Aorta (tissue), 5 donors: Measurements from ENCODE around the gene FAM118B. TPM values are rescaled to one million over a fixed set of nuclear protein-coding genes. Genes with fewer than 3 reads are reported as not detected.
A peak's percentile ranks its signal among the peaks of the same experiment; 100 is the strongest.

Experiments
- ATAC-seq: fragments of 200-7000 bp; cut with Tn5 transposase; one replicate; pipeline ENCODE4 v1.9.1; 2022; ENCODE audit warnings: moderate library complexity; ENCODE audit not compliant: low FRiP score
- DNase-seq, 2 donors: peaks; one replicate each; pipeline ENCODE4 v3.0.0-alpha.2; 2020
- H3K27ac ChIP-seq, 2 donors: one replicate each; pipeline ENCODE4 v1.5.1; 2013; ENCODE audit warnings: low read length in 2 of 2, mild to moderate bottlenecking in 2 of 2, moderate library complexity in 2 of 2, control low read depth in 1 of 2, inconsistent platforms in 1 of 2, low read depth in 1 of 2
- H3K27me3 ChIP-seq, 2 donors: one replicate each; pipeline ENCODE4 v1.6.1; 2013; ENCODE audit warnings: control low read depth in 1 of 2, low read length in 1 of 2, mild to moderate bottlenecking in 1 of 2, moderate library complexity in 1 of 2; ENCODE audit not compliant: insufficient read depth in 2 of 2, control insufficient read depth in 1 of 2
- H3K36me3 ChIP-seq, 2 donors: one replicate each; pipeline ENCODE4 v1.6.1; 2013; ENCODE audit warnings: control low read depth in 1 of 2, low read length in 1 of 2, mild to moderate bottlenecking in 1 of 2; ENCODE audit not compliant: insufficient read depth in 2 of 2, control insufficient read depth in 1 of 2
- H3K4me1 ChIP-seq, 2 donors: one replicate each; pipeline ENCODE4 v1.6.1; 2013; ENCODE audit warnings: low read length in 2 of 2, control low read depth in 1 of 2, mild to moderate bottlenecking in 1 of 2, moderate library complexity in 1 of 2; ENCODE audit not compliant: insufficient read depth in 2 of 2, control insufficient read depth in 1 of 2
- H3K4me3 ChIP-seq, 2 donors: one replicate each; pipeline ENCODE4 v1.5.1; 2013; ENCODE audit warnings: low read length in 2 of 2, control low read depth in 1 of 2, mild to moderate bottlenecking in 1 of 2
- H3K9me3 ChIP-seq: one replicate; pipeline ENCODE4 v1.6.1; 2013; ENCODE audit warnings: mild to moderate bottlenecking, low read length; ENCODE audit not compliant: control insufficient read depth
- WGBS, 2 donors: extraction: QIAGEN DNeasy Blood & Tissue Kit; methylation state at CpG; one replicate each; pipeline ENCODE4 v1.1.7; 2013; 5-methylcytosine and 5-hydroxymethylcytosine counted together
- intact Hi-C, 2 donors: fragments of 100-400 bp; cut with DNase I; formaldehyde crosslinking; loops; one replicate each; pipeline versions ENCODE4 v1.14.2 to v1.15.0; 2022
- polyA plus RNA-seq, 2 donors: library from polyadenylated mRNA; stranded (reverse); fragments of 200-250 nt; gene quantifications; one replicate each; pipeline ENCODE4 v1.2.3, GENCODE V29; 2013
- total RNA-seq, 2 donors: library from RNA; stranded (reverse); fragmentation: NEBNext Ultra II Directional; extraction: Animal tissue kit (Norgen Biotek cat#: 25700); gene quantifications; one replicate each; pipeline ENCODE4 v1.2.1, GENCODE V29; 2021
- donor health status: healthy with polysubstance abuse.
- donor health status: Bipolar disorder and iron deficiency.
- donor health status: DM: no; HTN: no; CAD: no.
- donor health status: DM: no; HTN: no; CAD: no.
- donor health status: DM: yes; HTN: yes; CAD: no.

The FAM118B gene
- total and polyA plus RNA-seq, 4 donors: 11.9 to 21.9 (median 16.6) TPM

GRCh38 chr11:126205359-126205758 lies 6.2 kb upstream of the FAM118B start:
- Histone ChIP-seq H3K4me3 (no peak overlapping the region), H3K4me1 (no peaks in the 10 kb centered on the region), H3K36me3 (peaks cover 6 to 7% of the 10 kb centered on the region in 2 donors), H3K27me3 (no peaks in the 10 kb centered on the region), H3K9me3 (no peaks in the 10 kb centered on the region), H3K27ac (no peak overlapping the region)
- no peak for ATAC-seq
- DNase-seq: peak in 1 of 2 donors; percentile 48
- intact Hi-C loops: loop anchor here in 1 of 2 donors (10.0 kb wide), 1 partner anchor 141 kb away; the partner anchor contains the start of gene CDON
- 94 to 96% methylated on average over 14 of the region's 14 CpGs for WGBS, 2 donors

GRCh38 chr11:126207896-126208295 lies 3.7 kb upstream of the FAM118B start:
- H3K4me1 ChIP-seq: peaks cover 0 to 5% of the 10 kb centered on the region in 2 donors
- intact Hi-C loops: loop anchor here in 1 of 2 donors (10.0 kb wide), 1 partner anchor 143 kb away; the partner anchor contains the start of gene CDON
- no peak overlapping the region for H3K4me3 ChIP-seq
- peaks cover 4 to 7% of the 10 kb centered on the region in 2 donors for H3K36me3 ChIP-seq
- WGBS, 2 donors: 93% methylated on average over 2 of the region's 2 CpGs
- no peak for ATAC-seq
- no peak for DNase-seq
- H3K9me3 ChIP-seq: no peaks in the 10 kb centered on the region
- H3K27ac ChIP-seq: no peak overlapping the region
- H3K27me3 ChIP-seq: no peaks in the 10 kb centered on the region

- peak overlapping the region; percentile 73 to 75 for H3K4me3 ChIP-seq
- H3K9me3 ChIP-seq: no peaks in the 10 kb centered on the region
- H3K4me1 ChIP-seq: peaks cover 0 to 6% of the 10 kb centered on the region in 2 donors
- H3K27me3 ChIP-seq: no peaks in the 10 kb centered on the region
- 3 to 4% methylated on average over 20 of the region's 20 CpGs for WGBS, 2 donors
- no peaks in the 10 kb centered on the region for H3K36me3 ChIP-seq
- DNase-seq (no peak), ATAC-seq (no peak)
- H3K27ac ChIP-seq: no peak overlapping the region
- intact Hi-C loops: loop anchor here in 1 of 2 donors (2.0 to 10.0 kb wide), 3 partner anchors 56 to 616 kb away; partner anchors contain the start of genes CDON, FOXRED1, SRPRA and STT3A
Observed at GRCh38 chr11:126210871-126211235, 729 bp upstream of the FAM118B start.

GRCh38 chr11:126212089-126212660 lies 593 bp downstream of the FAM118B start:
- intact Hi-C loops: loop anchor here in 1 of 2 donors (5.0 to 10.0 kb wide), 2 partner anchors 55 to 617 kb away; partner anchors contain the start of genes FOXRED1, SRPRA and STT3A
- Histone ChIP-seq H3K27me3 (no peaks in the 10 kb centered on the region), H3K36me3 (no peaks in the 10 kb centered on the region), H3K4me3 (peak overlapping the region; percentile 28 to 67), H3K9me3 (no peaks in the 10 kb centered on the region), H3K27ac (no peak overlapping the region), H3K4me1 (peaks cover 0 to 6% of the 10 kb centered on the region in 2 donors)
- no peak for ATAC-seq
- no peak for DNase-seq
- WGBS, 2 donors: 0 to 1% methylated on average over 15 of the region's 15 CpGs

GRCh38 chr11:126214441-126214840 lies 2.9 kb downstream of the FAM118B start:
- Histone ChIP-seq H3K9me3 (no peaks in the 10 kb centered on the region), H3K27me3 (no peaks in the 10 kb centered on the region), H3K27ac (no peak overlapping the region), H3K36me3 (no peaks in the 10 kb centered on the region), H3K4me3 (no peak overlapping the region), H3K4me1 (peaks cover 0 to 6% of the 10 kb centered on the region in 2 donors)
- intact Hi-C loops: loop anchor here in 1 of 2 donors (5.0 to 10.0 kb wide), 2 partner anchors 53 to 620 kb away; partner anchors contain the start of genes FOXRED1, SRPRA and STT3A
- ATAC-seq (no peak), DNase-seq (no peak)
- WGBS, 2 donors: 60 to 87% methylated on average over 2 of the region's 2 CpGs

GRCh38 chr11:126214841-126215240 lies 3.3 kb downstream of the FAM118B start:
- Histone ChIP-seq H3K36me3 (no peaks in the 10 kb centered on the region), H3K9me3 (no peaks in the 10 kb centered on the region), H3K27ac (no peak overlapping the region), H3K27me3 (no peaks in the 10 kb centered on the region), H3K4me1 (peaks cover 0 to 6% of the 10 kb centered on the region in 2 donors), H3K4me3 (no peak overlapping the region)
- no peak for ATAC-seq
- intact Hi-C loops: loop anchor here in 1 of 2 donors (5.0 to 10.0 kb wide), 2 partner anchors 52 to 620 kb away; partner anchors contain the start of genes FOXRED1, SRPRA and STT3A
- WGBS, 2 donors: 60 to 69% methylated on average over 6 of the region's 6 CpGs
- DNase-seq: no peak

- intact Hi-C loops: loop anchor here in 1 of 2 donors (10.0 kb wide), 1 partner anchor 622 kb away; the partner anchor contains the start of gene STT3A
- peaks cover 0 to 6% of the 10 kb centered on the region in 2 donors for H3K4me1 ChIP-seq
- no peaks in the 10 kb centered on the region for H3K9me3 ChIP-seq
- DNase-seq (no peak), ATAC-seq (no peak)
- H3K27ac ChIP-seq: no peak overlapping the region
- H3K27me3 ChIP-seq: no peaks in the 10 kb centered on the region
- WGBS, 2 donors: 70 to 83% methylated on average over 6 of the region's 6 CpGs
- no peaks in the 10 kb centered on the region for H3K36me3 ChIP-seq
- no peak overlapping the region for H3K4me3 ChIP-seq
Observed at GRCh38 chr11:126216526-126217305, 5.1 kb downstream of the FAM118B start.

- peaks cover 0 to 5% of the 10 kb centered on the region in 2 donors for H3K4me1 ChIP-seq
- no peak for ATAC-seq
- intact Hi-C loops: loop anchor here in 1 of 2 donors (10.0 kb wide), 1 partner anchor 623 kb away; the partner anchor contains the start of gene STT3A
Observed at GRCh38 chr11:126217491-126217890, 5.9 kb downstream of the FAM118B start.

More at GRCh38 chr11:126217491-126217890, 5.9 kb downstream of the FAM118B start:
- H3K4me3 ChIP-seq: no peak overlapping the region
- H3K36me3 ChIP-seq: no peaks in the 10 kb centered on the region
- WGBS, 2 donors: 80 to 84% methylated on average over 1 of the region's 1 CpG
- no peaks in the 10 kb centered on the region for H3K9me3 ChIP-seq
- no peak overlapping the region for H3K27ac ChIP-seq
- no peaks in the 10 kb centered on the region for H3K27me3 ChIP-seq
- DNase-seq: no peak
